Stomach (tissue), 9 donors: Measurements from ENCODE around the gene CAPN5. TPM values are rescaled to one million over a fixed set of nuclear protein-coding genes. Genes with fewer than 3 reads are reported as not detected.

Source experiments
- DNase-seq, 2 donors: peaks; one replicate each; pipeline versions ENCODE4 v3.0.0 to v3.0.0-alpha.2; 2013 to 2019
- H3K27ac ChIP-seq, 5 donors: fragments of 200-600 bp in 4 of 5; sonication (generic) in 4 of 5; one replicate each; pipeline ENCODE4 v1.5.1; 2013 to 2019; ENCODE audit warnings: mild to moderate bottlenecking in 1 of 5, moderate library complexity in 1 of 5
- H3K27me3 ChIP-seq, 3 donors: fragments of 200-600 bp; sonication (generic); one replicate each; pipeline ENCODE4 v1.5.1; 2017 to 2019; ENCODE audit warnings: mixed run types in 1 of 3
- H3K36me3 ChIP-seq, 4 donors: fragments of 200-600 bp; sonication (generic); 1 replicate in 3 of 4; 2 replicates in 1 of 4; pipeline ENCODE4 v1.5.1; 2016 to 2019
- H3K4me1 ChIP-seq, 4 donors: fragments of 200-600 bp; sonication (generic); one replicate each; pipeline ENCODE4 v1.5.1; 2016 to 2019
- H3K4me3 ChIP-seq, 4 donors: fragments of 200-600 bp; sonication (generic) in 3 of 4; one replicate each; pipeline ENCODE4 v1.5.1; 2016 to 2019; ENCODE audit warnings: mild to moderate bottlenecking in 1 of 4
- H3K9me3 ChIP-seq, 4 donors: fragments of 200-600 bp; sonication (generic); one replicate each; pipeline ENCODE4 v1.5.1; 2016 to 2019
- CTCF ChIP-seq, 7 experiments: fragments of 450-650 bp in 4 of 7; fragments of 200-600 bp in 3 of 7; sonication (generic) in 3 of 7; IDR thresholded peaks; one replicate each; pipeline ENCODE4 v1.5.1; 2016 to 2019; ENCODE audit warnings: antibody characterized with exemption in 7 of 7, control low read depth in 2 of 7, mild to moderate bottlenecking in 1 of 7
- EP300 ChIP-seq: sonication (generic); formaldehyde crosslinking; IDR thresholded peaks from one replicate; pipeline ENCODE4 v1.6.1; 2017; ENCODE audit warnings: antibody characterized with exemption
- POLR2A ChIP-seq, 4 donors: fragments of 450-650 bp; IDR thresholded peaks; one replicate each; pipeline ENCODE4 v1.6.1; 2016; ENCODE audit warnings: antibody characterized with exemption in 4 of 4, control low read depth in 2 of 4, mild to moderate bottlenecking in 1 of 4, moderate library complexity in 1 of 4
- POLR2AphosphoS5 ChIP-seq, 3 donors: sonication (generic); formaldehyde crosslinking; IDR thresholded peaks; one replicate each; pipeline ENCODE4 v1.6.1; 2016; ENCODE audit warnings: antibody characterized with exemption in 3 of 3
- WGBS, 5 donors: extraction: QIAGEN DNeasy Blood & Tissue Kit in 3 of 5; methylation state at CpG; one replicate each; pipeline versions ENCODE4 v1.1.5 to v1.1.7; 2013 to 2018; 5-methylcytosine and 5-hydroxymethylcytosine counted together
- intact Hi-C: fragments of 100-400 bp; cut with DNase I; formaldehyde crosslinking; loops from one replicate; pipeline ENCODE4 v1.15.1; 2023; ENCODE audit warnings: low total_unique reads
- polyA plus RNA-seq, 3 donors: library from polyadenylated mRNA; stranded (reverse); fragments of 200-250 nt; gene quantifications; one replicate each; pipeline ENCODE4 v1.2.3, GENCODE V29; 2013
- total RNA-seq, 5 donors: library from RNA; depleted of rRNA; stranded (reverse); fragments of >200 nt; gene quantifications; one replicate each; pipeline versions ENCODE4 v1.1.0 to v1.2.3, GENCODE V29; 2014 to 2016
- donor health status: healthy with polysubstance abuse.
- donor health status: Bipolar disorder and iron deficiency.
- donor health status: healthy.

CAPN5 gene
- total and polyA plus RNA-seq, 8 donors = 10.0 to 110 (median 65.9) TPM

DNA sequence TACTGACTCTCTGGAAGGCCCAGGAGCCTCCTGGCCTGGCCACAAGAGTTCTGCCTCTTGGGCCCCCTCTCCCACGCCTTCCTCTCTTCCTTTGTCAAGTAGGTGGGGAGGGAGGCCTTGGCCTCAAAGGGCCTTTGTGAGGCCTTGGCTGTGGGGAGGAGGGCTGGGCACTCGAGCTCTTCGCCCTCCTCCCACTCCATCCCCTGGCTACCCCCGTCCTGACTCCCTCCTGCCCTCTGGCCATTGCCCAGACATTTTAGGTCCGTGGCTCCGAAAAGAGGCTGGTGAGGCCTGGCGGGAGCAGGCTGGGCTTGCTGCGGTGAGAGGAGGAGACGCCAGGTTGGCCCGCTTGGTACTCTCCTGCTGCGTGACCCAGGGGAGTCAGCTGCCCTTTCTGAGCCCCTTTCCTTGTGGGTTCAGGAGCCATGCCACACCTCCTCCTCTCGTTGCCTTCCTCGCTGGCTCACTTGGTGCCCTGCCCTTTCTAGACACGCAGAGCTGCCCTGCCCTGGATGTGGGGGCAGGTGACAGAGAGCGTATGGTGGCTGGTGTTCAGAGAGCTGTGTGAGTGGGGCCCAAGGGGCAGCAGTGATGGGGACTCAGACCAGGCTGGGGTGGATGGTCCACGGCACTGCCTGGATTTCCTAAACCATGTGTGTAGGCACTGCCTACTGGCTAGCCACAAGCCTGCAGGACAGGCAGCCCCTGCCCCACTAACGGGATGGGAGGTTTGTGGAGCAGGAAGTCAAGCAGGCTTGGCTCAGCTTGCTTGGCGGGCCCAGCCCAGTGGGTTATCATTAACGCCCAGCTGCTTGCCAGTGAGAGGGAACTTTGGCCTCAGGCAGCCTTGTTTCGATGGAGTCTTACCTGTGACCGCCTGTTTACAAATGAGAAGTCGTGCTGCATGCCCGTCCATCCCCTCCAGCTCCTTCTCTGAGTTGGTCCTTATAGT is 20.0 kb downstream of the CAPN5 start:
- 40 to 69% (median 43%) methylated on average over 11 to 23 of the region's 23 CpGs for WGBS, 5 donors
- DNase-seq = peak; percentile 80 to 90
- intact Hi-C loops = no loop called here
- H3K9me3 ChIP-seq = no peaks in the 10 kb centered on the region
- peaks cover 59 to 93% (median 83%) of the 10 kb centered on the region in 4 donors for H3K4me1 ChIP-seq
- H3K27ac ChIP-seq = peak overlapping the region; percentile 77 to 86 (median 82)
- peaks cover 7 to 18% (median 14%) of the 10 kb centered on the region in 4 donors for H3K36me3 ChIP-seq
- no peaks in the 10 kb centered on the region for H3K27me3 ChIP-seq
- TF ChIP-seq CTCF (IDR thresholded peaks at IDR 0.05) = no peak
- TF ChIP-seq POLR2A (IDR thresholded peaks at IDR 0.05) = no peak
- TF ChIP-seq EP300 = no peak
- TF ChIP-seq POLR2AphosphoS5 (IDR thresholded peaks at IDR 0.05) = peak in 2 of 3 donors; percentile 47 to 71
- no peak overlapping the region for H3K4me3 ChIP-seq

DNA sequence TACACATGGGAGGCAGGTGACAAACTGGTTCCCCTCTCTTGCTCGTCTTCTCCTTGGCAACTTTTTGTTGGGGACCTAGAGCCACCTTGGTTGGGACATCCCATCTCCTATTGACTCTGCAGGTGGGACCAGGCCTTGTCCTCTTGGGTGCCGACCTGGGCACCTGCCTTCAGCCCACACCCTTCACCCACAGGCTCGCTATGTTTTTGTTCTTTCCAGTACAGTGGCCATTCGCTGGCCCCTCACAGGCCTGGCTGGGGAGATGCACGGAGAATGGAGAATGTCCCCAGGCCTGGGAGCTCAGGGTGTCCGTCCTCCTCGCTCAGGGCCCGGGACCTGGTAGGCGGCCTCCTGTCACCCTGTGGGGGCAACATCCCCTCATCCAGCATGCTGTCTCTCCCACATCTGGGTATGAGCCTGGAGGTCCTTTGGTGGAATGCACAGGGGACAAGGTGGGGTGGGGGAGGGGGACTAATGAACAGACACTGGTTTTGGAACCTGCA is 21.0 kb downstream of the CAPN5 start:
- H3K36me3 ChIP-seq = peaks cover 7 to 18% (median 16%) of the 10 kb centered on the region in 4 donors
- DNase-seq = no peak
- intact Hi-C loops = no loop called here
- 69 to 90% (median 86%) methylated on average over 3 to 9 of the region's 9 CpGs for WGBS, 5 donors
- no peaks in the 10 kb centered on the region for H3K9me3 ChIP-seq
- no peak overlapping the region for H3K4me3 ChIP-seq
- H3K27me3 ChIP-seq = no peaks in the 10 kb centered on the region
- TF ChIP-seq POLR2A (IDR thresholded peaks at IDR 0.05) = no peak
- no peak for TF ChIP-seq CTCF (IDR thresholded peaks at IDR 0.05)
- no peak for TF ChIP-seq POLR2AphosphoS5 (IDR thresholded peaks at IDR 0.05)
- no peak for TF ChIP-seq EP300
- H3K4me1 ChIP-seq = peaks cover 49 to 90% (median 73%) of the 10 kb centered on the region in 4 donors
- H3K27ac ChIP-seq = peak overlapping the region; percentile 77 to 86 (median 82)

DNA sequence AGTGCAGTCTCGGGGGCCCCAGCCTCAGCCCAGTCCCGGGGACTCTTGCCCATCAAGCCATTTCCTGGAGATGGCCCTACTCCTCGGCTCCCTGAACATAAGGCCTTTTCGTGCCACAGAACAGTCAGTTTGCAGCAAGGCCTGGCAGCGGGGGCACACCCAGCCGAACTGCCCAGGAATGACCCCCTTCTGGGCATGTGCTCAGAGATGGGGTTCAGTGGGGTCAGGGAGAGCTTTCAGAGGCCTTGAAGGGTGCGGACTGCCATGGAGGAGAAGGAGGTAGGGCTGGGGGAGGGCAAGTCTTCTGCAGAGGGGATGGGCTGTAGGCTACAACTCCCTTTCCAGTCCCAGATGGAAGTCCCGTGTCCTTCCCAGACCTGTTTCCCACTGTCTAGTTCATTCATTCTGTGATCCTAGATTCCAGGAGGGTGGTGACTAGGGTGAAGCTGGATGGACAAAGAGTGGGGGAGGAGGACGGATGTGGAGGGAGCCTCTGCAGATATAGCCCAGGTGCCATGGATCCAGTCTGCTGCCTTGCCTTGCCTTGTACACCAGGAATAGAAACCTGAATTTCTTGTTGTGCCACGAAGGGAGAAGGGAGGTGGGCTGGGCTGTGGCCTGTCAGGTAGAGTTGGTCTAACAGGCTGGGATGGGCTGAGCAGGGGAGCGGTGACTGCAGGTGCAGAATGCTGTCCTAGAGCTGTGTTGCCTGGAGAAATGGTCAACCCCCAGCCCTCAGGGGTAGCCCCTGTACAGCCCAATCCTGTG is 21.6 kb downstream of the CAPN5 start:
- H3K9me3 ChIP-seq = no peaks in the 10 kb centered on the region
- no peaks in the 10 kb centered on the region for H3K27me3 ChIP-seq
- peak in 2 of 3 donors; percentile 19 to 52 for TF ChIP-seq POLR2AphosphoS5 (IDR thresholded peaks at IDR 0.05)
- TF ChIP-seq EP300 = no peak
- TF ChIP-seq CTCF (IDR thresholded peaks at IDR 0.05) = no peak
- TF ChIP-seq POLR2A (IDR thresholded peaks at IDR 0.05) = no peak
- peaks cover 7 to 18% (median 18%) of the 10 kb centered on the region in 4 donors for H3K36me3 ChIP-seq
- no peak overlapping the region for H3K4me3 ChIP-seq
- peak; percentile 66 to 91 for DNase-seq
- WGBS, 5 donors = 46 to 62% (median 49%) methylated on average over 10 to 11 of the region's 11 CpGs
- peaks cover 43 to 90% (median 67%) of the 10 kb centered on the region in 4 donors for H3K4me1 ChIP-seq
- intact Hi-C loops = no loop called here
- H3K27ac ChIP-seq = peak overlapping the region; percentile 77 to 86 (median 82)

GRCh38 chr11:77089004-77089545 is 22.3 kb downstream of the CAPN5 start:
- intact Hi-C loops = no loop called here
- H3K4me1 ChIP-seq = peaks cover 41 to 90% (median 64%) of the 10 kb centered on the region in 4 donors

More at GRCh38 chr11:77089004-77089545, 22.3 kb downstream of the CAPN5 start:
- peaks cover 7 to 25% (median 24%) of the 10 kb centered on the region in 4 donors for H3K36me3 ChIP-seq
- no peaks in the 10 kb centered on the region for H3K27me3 ChIP-seq
- TF ChIP-seq CTCF (IDR thresholded peaks at IDR 0.05) (no peak), POLR2A (IDR thresholded peaks at IDR 0.05) (no peak), POLR2AphosphoS5 (IDR thresholded peaks at IDR 0.05) (no peak), EP300 (no peak)
- WGBS, 5 donors = 46 to 57% (median 53%) methylated on average over 3 of the region's 3 CpGs
- H3K9me3 ChIP-seq = no peaks in the 10 kb centered on the region
- no peak overlapping the region for H3K4me3 ChIP-seq
- H3K27ac ChIP-seq = peak overlapping the region; percentile 77 to 86 (median 82)
- no peak for DNase-seq
